MM.1S (cell line): Measurements from ENCODE around the gene MACROD1.

Source experiments
- DNase-seq: peaks from one replicate; pipeline ENCODE4 v3.0.0-alpha.2; 2015
- H2AFZ ChIP-seq: fragments of 300-600 bp; sonication (generic); 2 replicates; pipeline ENCODE4 v1.6.0; 2016; ENCODE audit warnings: antibody characterized with exemption, low read length
- H3F3A ChIP-seq: fragments of 300-600 bp; sonication (generic); 2 replicates; pipeline ENCODE4 v1.6.1; 2016; ENCODE audit warnings: mild to moderate bottlenecking, antibody characterized with exemption, low read length, moderate library complexity, mixed read lengths; ENCODE audit not compliant: insufficient read depth
- H3K27ac ChIP-seq: fragments of 300-600 bp; sonication (generic); 2 replicates; pipeline ENCODE4 v1.5.1; 2016; ENCODE audit warnings: mild to moderate bottlenecking, low read length
- H3K27me3 ChIP-seq: fragments of 300-600 bp; sonication (generic); replicated peaks from 2 replicates; pipeline ENCODE4 v1.6.0; 2016; ENCODE audit warnings: low read length; ENCODE audit not compliant: insufficient read depth
- H3K36me3 ChIP-seq: fragments of 300-600 bp; sonication (generic); replicated peaks from 2 replicates; pipeline ENCODE4 v1.6.1; 2016; ENCODE audit warnings: mild to moderate bottlenecking, low read length, mixed read lengths; ENCODE audit not compliant: insufficient read depth
- H3K4me1 ChIP-seq: fragments of 300-600 bp; sonication (generic); 2 replicates; pipeline ENCODE4 v1.6.1; 2016; ENCODE audit warnings: low read length, mixed read lengths
- H3K4me2 ChIP-seq: fragments of 300-600 bp; sonication (generic); 2 replicates; pipeline ENCODE4 v1.6.0; 2016; ENCODE audit warnings: low read depth, low read length
- H3K4me3 ChIP-seq: fragments of 300-600 bp; sonication (generic); 2 replicates; pipeline ENCODE4 v1.5.1; 2016; ENCODE audit warnings: low read length, mixed read lengths
- H3K79me2 ChIP-seq: fragments of 300-600 bp; sonication (generic); 2 replicates; pipeline ENCODE4 v1.6.1; 2016; ENCODE audit warnings: mixed run types, low read length, mixed read lengths
- H3K9ac ChIP-seq: fragments of 300-600 bp; sonication (generic); 2 replicates; pipeline ENCODE4 v1.6.1; 2016; ENCODE audit warnings: low read length, mixed read lengths
- H3K9me2 ChIP-seq: fragments of 300-600 bp; sonication (generic); replicated peaks from 2 replicates; pipeline ENCODE4 v1.6.1; 2016; ENCODE audit warnings: mild to moderate bottlenecking, low read length, mixed read lengths; ENCODE audit not compliant: insufficient read depth
- H3K9me3 ChIP-seq: fragments of 300-600 bp; sonication (generic); replicated peaks from 2 replicates; pipeline ENCODE4 v1.6.1; 2016; ENCODE audit warnings: mild to moderate bottlenecking, low read length, mixed read lengths; ENCODE audit not compliant: insufficient read depth
- H4K20me1 ChIP-seq: fragments of 300-600 bp; sonication (generic); 2 replicates; pipeline ENCODE4 v1.6.1; 2016; ENCODE audit warnings: mild to moderate bottlenecking, low read length, moderate library complexity, mixed read lengths; ENCODE audit not compliant: insufficient read depth
- CTCF ChIP-seq: fragments of 300-600 bp; sonication (generic); IDR thresholded peaks from 2 replicates; pipeline ENCODE4 v1.5.1; 2016; ENCODE audit warnings: antibody characterized with exemption, low read length, mixed read lengths
- EZH2 ChIP-seq: fragments of 300-600 bp; sonication (generic); optimal IDR thresholded peaks from 2 replicates; pipeline ENCODE3; 2017; ENCODE audit warnings: low read depth, mild to moderate bottlenecking, antibody characterized with exemption, low read length, mixed read lengths
- EZH2phosphoT487 ChIP-seq: fragments of 300-600 bp; sonication (generic); IDR thresholded peaks from 2 replicates; pipeline ENCODE4 v1.6.1; 2018; ENCODE audit warnings: antibody characterized with exemption, low read length

MACROD1 gene

GRCh38 chr11:64096835-64097234 is 69.1 kb downstream of the MACROD1 start:
- Histone ChIP-seq H3K9me2 (no peaks in the 10 kb centered on the region), H3K9me3 (no peaks in the 10 kb centered on the region), H3K4me2 (no peak overlapping the region), H3K36me3 (no peaks in the 10 kb centered on the region), H4K20me1 (no peaks in the 10 kb centered on the region), H3K27me3 (no peaks in the 10 kb centered on the region), H3K9ac (no peak overlapping the region), H3K4me3 (no peak overlapping the region), H3K4me1 (no peaks in the 10 kb centered on the region), H3K27ac (no peak overlapping the region), H3K79me2 (no peaks in the 10 kb centered on the region), H2AFZ (no peak overlapping the region), H3F3A (no peaks in the 10 kb centered on the region)
- no peak for DNase-seq
- TF ChIP-seq EZH2phosphoT487 (no peak), EZH2 (no peak), CTCF (no peak)

GRCh38 chr11:64095949-64096348 is 70.0 kb downstream of the MACROD1 start:
- H3K36me3 ChIP-seq, result no peaks in the 10 kb centered on the region
- H3K27me3 ChIP-seq, result no peaks in the 10 kb centered on the region
- no peaks in the 10 kb centered on the region for H3K9me2 ChIP-seq
- H4K20me1 ChIP-seq, result no peaks in the 10 kb centered on the region
- H3F3A ChIP-seq, result no peaks in the 10 kb centered on the region
- no peaks in the 10 kb centered on the region for H3K9me3 ChIP-seq
- no peak overlapping the region for H3K9ac ChIP-seq
- no peaks in the 10 kb centered on the region for H3K79me2 ChIP-seq
- H2AFZ ChIP-seq, result no peak overlapping the region
- H3K4me2 ChIP-seq, result no peak overlapping the region
- H3K4me3 ChIP-seq, result no peak overlapping the region
- no peak for DNase-seq
- no peaks in the 10 kb centered on the region for H3K4me1 ChIP-seq
- TF ChIP-seq EZH2phosphoT487, result no peak
- TF ChIP-seq CTCF, result no peak
- TF ChIP-seq EZH2, result no peak
- no peak overlapping the region for H3K27ac ChIP-seq

GRCh38 chr11:64095273-64095817 is 70.6 kb downstream of the MACROD1 start:
- Histone ChIP-seq H3K9me2 (no peaks in the 10 kb centered on the region), H3K4me2 (no peak overlapping the region), H2AFZ (no peak overlapping the region), H3K27me3 (no peaks in the 10 kb centered on the region), H3K4me1 (no peaks in the 10 kb centered on the region), H3K36me3 (no peaks in the 10 kb centered on the region), H3K9ac (no peak overlapping the region), H3K27ac (no peak overlapping the region), H3K9me3 (no peaks in the 10 kb centered on the region), H3F3A (no peaks in the 10 kb centered on the region), H4K20me1 (no peaks in the 10 kb centered on the region), H3K79me2 (no peaks in the 10 kb centered on the region), H3K4me3 (no peak overlapping the region)
- no peak for TF ChIP-seq EZH2
- TF ChIP-seq EZH2phosphoT487, result no peak
- no peak for TF ChIP-seq CTCF
- DNase-seq, result no peak
